GM12878 (cell line): Measurements from ENCODE around the gene LSM14B.

Source experiments
- CREB1 ChIP-seq: IDR thresholded peaks from 2 replicates; pipeline ENCODE4 v1.6.1; 2012; ENCODE audit warnings: low read depth, mild to moderate bottlenecking, inconsistent platforms
- CTCF ChIP-seq, 3 experiments: IDR thresholded peaks in 2 of 3; conservative IDR thresholded peaks in 1 of 3; 2 replicates each; pipeline ENCODE4 v1.5.1; 2011; ENCODE audit warnings: low read depth in 3 of 3, low read length in 3 of 3, mild to moderate bottlenecking in 3 of 3, control low read depth in 2 of 3, moderate library complexity in 2 of 3, inconsistent platforms in 1 of 3, mixed read lengths in 1 of 3; ENCODE audit not compliant: control insufficient read depth in 2 of 3, insufficient read depth in 1 of 3; ENCODE audit errors: extremely low read depth in 1 of 3
- EP300 ChIP-seq, 2 experiments: fragments of 150-350 bp in 1 of 2; IDR thresholded peaks; 2 replicates each; pipeline ENCODE4 v1.6.1; 2011 to 2012; ENCODE audit warnings: low read depth in 2 of 2, low read length in 2 of 2, borderline replicate concordance in 1 of 2, improper control_type of control experiment in 1 of 2, inconsistent platforms in 1 of 2; ENCODE audit not compliant: control insufficient read depth in 1 of 2
- REST ChIP-seq: IDR thresholded peaks from 2 replicates; pipeline ENCODE4 v1.6.1; 2012; ENCODE audit warnings: mild to moderate bottlenecking, low read depth, low read length
- ZBTB40 ChIP-seq: fragments of 450-650 bp; IDR thresholded peaks from 2 replicates; pipeline ENCODE4 v1.6.1; 2016; ENCODE audit warnings: mild to moderate bottlenecking, moderate library complexity, borderline replicate concordance
- ZNF207 ChIP-seq: fragments of 450-650 bp; IDR thresholded peaks from 2 replicates; pipeline ENCODE4 v1.6.1; 2014; ENCODE audit warnings: antibody characterized with exemption, mild to moderate bottlenecking, borderline replicate concordance

GRCh38 chr20:62104791-62105345 lies 17.4 kb upstream of the LSM14B start:
- no peak for TF ChIP-seq CREB1
- TF ChIP-seq EP300 (IDR thresholded peaks at IDR 0.05; ENCODE audit: borderline replicate concordance in 1 of 2, control insufficient read depth in 1 of 2, low read depth in 2 of 2, low read length in 2 of 2): no peak
- TF ChIP-seq ZBTB40: no peak
- TF ChIP-seq CTCF (IDR thresholded peaks at IDR 0.05 in 2 of 3, conservative IDR thresholded peaks at IDR 0.05 in 1 of 3; ENCODE audit: control insufficient read depth in 2 of 3, extremely low read depth in 1 of 3, insufficient read depth in 1 of 3, low read depth in 3 of 3, low read length in 3 of 3): no peak
- no peak for TF ChIP-seq ZNF207
- no peak for TF ChIP-seq REST
